G401 (cell line): ENCODE results near the gene HS3ST6. TPM values are rescaled to one million over a fixed set of nuclear protein-coding genes. Genes with fewer than 3 reads are reported as not detected.
A peak's percentile ranks its signal among the peaks of the same experiment; 100 is the strongest.
"Not testable (repeated sequence)": the region's sequence is repeated elsewhere in the genome, so short reads cannot be mapped to it uniquely, and the experiment has no call there.

Experiments used
- DNase-seq: peaks from one replicate; pipeline ENCODE4 v3.0.0-alpha.2; 2015; ENCODE audit warnings: low spot score
- in situ Hi-C: cut with HindIII; loops from 2 replicates; pipeline ENCODE4 v1.10.0; 2016; ENCODE audit warnings: low sequenced_read_pairs, mixed read lengths
- total RNA-seq: library from RNA; depleted of rRNA; stranded (reverse); fragments of >200 nt; shearing (Covaris generic); gene quantifications from 2 replicates; pipeline ENCODE4 v1.2.3, GENCODE V29; 2014

HS3ST6 gene
- total RNA-seq, 1 experiment from 2014 or later, result 1.2 TPM

- in situ Hi-C loops, result no loop called here
- DNase-seq, result no peak
These were observed 31.8 kb upstream of the HS3ST6 start for GRCh38 chr16:1950047-1950446.

DNA sequence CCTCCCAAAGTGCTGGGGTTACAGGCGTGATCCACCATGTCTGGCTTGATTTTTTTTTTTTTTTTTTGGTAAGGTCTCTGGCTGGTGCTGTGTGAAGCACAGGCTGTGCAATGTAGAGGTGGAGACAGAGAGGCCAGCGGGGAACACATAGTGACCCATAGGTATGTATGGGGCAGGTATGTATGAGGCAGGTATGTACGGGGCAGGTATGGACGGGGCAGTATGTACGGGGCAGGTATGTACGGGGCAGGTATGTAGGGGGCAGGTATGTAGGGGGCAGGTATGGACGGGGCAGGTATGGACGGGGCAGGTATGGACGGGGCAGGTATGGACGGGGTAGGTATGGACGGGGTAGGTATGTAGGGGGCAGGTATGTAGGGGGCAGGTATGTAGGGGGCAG, 31.3 kb upstream of the HS3ST6 start:
- in situ Hi-C loops, result no loop called here
- no peak for DNase-seq

DNA sequence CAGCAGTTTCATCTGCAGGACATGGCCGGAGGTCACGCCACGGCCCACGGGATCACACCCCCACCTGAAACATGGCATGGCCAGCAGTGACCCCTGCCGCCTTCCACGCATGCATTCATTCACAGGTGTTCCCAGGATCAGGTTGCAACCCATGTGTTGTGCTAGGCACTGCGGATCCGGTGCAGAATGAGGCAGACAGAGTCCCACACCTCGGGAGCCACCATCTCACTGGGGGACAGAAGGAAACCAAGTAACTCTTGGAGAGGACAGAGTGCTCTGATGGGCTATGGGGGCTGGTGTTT, 29.1 kb upstream of the HS3ST6 start:
- no peak for DNase-seq
- in situ Hi-C loops, result no loop called here

GRCh38 chr16:1946495-1947368, 28.5 kb upstream of the HS3ST6 start:
- in situ Hi-C loops, result no loop called here
- no peak for DNase-seq

DNA sequence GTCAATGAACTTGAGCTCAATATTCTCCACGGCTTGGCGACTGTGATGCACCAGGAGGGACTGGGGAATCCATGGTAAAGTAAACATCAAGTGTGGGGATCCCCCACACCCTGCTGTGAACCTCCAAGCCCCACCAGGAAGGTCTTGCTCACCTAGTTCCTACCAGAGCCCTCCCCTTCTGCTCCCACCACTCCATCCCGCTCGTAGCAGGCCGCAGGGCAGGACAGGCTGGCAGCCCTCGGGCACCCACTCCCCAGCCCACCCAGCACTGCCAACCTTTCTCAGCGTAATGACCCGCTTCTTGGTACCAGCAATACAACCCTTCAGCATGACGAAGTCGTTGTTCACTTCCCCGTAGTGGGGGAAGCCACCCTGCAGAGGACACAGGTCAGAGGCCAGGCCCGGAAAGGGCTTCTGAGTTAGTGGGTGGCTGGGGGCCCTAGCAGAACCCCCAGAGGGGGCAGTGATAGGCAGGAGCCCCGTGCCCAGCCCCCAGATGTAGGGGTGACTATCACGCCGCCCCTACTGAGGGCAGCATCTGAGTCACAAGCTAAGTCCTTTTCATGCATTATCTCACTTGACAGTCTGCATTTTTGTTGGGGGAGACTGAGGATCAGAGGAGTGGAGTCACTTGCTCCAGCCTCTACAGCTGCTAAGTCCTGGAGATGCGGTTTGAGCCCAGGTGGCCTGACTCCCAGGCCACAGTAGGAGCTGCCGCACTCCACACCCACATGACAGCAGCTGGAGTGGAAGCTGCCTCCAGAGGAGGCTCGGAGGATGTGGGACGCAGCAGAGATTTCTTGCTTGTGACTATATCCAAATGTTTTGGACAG, 27.6 kb upstream of the HS3ST6 start:
- in situ Hi-C loops, result no loop called here
- no peak for DNase-seq

GRCh38 chr16:1944612-1945199, 26.5 kb upstream of the HS3ST6 start:
- no peak for DNase-seq
- in situ Hi-C loops, result no loop called here

- peak; percentile 99 for DNase-seq
- in situ Hi-C loops, result no loop called here
These were observed 24.9 kb upstream of the HS3ST6 start, which contains the start of gene MSRB1 for GRCh38 chr16:1942810-1943726. TSS of gene MSRB1 (minus strand) at chr16:1943199. CDS start at chr16:1943156, 43 bp downstream.

DNA sequence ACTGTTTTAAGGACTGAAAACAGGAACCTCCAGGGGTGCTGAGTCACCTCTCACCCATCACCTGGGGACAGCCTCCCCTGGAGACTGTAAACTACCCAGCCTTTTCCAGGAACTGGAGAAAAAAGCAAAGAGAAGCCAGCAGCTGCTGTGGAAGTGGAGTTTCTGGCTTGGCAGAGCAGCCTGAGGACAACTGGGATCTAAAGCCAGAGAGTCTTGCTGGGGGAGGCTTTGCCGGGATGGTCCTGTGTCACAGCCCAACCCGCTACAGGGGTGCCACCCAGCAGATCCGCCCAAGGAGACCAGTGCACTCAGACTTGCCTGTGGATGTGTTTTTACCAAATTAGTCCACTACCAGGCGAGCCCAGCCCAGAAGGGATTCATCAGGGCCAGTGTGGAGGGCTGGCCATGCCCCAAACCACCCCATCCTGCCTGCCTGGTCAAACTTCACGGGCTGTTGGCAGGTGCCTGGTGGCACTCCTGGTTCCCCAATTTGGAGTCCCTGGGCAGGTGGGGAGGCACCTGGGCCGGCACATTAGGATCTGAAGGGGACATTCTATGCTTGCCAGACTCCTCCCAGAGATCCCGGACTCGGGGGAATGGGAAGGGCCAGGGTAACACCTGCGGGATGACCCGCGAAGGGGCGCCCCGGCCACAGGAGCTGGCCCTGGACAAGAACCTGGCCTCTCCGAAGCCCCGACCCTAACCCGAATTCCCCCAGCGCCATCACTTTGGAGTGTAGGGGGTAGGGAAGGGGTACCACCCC, 24.0 kb upstream of the HS3ST6 start:
- in situ Hi-C loops, result no loop called here
- no peak for DNase-seq

DNA sequence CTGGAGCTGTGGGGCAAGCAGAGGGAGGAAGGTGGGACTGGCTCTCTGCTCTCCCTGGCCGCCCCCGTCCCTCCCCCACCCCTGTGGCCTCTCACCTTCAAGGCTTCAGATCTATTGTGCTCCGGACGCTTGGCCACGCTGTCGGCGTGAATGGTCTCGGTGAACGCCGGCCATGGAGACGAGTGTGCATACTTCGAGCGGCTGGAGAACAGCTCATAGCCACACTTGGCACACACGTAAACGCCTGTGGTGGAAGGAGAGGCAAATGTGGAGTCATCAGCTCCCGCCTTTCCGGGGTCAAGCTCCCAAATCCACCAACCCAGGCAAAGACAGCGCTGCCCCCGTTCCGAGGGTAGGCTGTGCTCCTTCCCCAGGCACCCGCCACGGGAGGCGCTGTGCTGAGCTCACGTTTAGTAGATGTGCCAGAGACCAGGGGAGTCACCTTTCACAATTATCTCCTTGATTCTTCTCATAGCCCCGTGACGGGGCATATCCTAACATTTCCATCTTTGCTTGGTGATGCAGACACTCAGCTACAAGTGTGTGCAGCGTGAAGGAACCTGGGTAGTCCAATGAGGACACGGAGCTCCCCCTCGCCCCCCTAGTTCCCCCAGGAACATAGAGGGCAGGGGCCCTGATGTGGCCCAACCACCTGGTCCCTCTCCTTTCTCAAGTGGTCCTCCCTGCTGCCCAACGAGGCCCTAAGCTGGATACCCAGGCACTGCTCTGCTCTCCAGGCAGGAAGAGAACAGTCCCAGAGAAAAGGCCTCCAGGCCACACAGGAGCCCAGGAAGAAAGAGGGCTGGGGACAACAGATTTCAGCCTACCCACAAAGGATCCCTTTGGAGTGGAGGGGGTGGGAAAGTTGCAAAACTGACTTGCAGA, 23.2 kb upstream of the HS3ST6 start:
- in situ Hi-C loops, result no loop called here
- no peak for DNase-seq

DNA sequence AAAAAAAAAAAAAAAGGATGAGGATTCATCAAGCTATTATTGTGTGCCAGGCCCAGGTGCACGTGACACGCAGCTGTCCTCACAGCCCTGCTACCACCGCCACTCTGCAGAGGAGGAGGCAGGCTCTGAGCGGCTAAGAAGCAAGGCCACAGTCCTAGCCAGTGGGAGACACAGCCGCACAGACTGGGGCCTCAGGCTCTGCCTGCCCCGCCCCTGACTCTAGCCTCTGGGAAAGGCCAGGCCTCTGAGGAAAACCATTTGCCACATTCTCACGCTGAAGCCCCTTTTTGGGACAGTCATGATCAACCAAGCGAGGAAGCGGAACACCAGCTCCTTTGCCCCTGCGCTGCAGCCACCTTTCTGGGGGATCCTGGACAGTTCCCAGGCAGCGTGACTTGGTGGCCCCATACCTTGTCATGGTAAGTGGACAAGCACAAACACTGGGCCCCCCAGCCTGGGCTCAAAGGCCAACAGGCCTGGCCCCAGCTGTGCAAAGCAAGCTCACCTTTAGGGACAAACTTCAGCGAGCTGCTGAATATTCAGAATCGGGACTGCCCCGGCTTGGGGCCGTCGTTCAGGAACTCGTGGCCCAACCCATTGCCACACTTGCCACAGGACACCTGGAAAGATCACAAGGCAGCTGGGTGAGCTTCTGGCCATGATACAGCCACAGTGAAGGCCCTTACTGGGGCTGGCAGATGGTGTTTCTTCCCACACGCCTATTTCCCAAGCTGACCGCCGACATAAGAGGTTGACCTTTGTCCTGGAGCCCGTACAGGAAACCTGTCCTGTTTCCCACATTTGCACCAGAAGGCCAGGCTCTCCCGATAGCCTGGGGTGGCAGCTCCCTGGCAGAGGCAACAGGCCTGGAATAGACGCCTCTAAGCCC, 22.3 kb upstream of the HS3ST6 start:
- no peak for DNase-seq
- in situ Hi-C loops, result no loop called here

- DNase-seq, in situ Hi-C loops: not testable (repeated sequence)
These were observed 21.6 kb upstream of the HS3ST6 start for GRCh38 chr16:1939833-1940232.

DNA sequence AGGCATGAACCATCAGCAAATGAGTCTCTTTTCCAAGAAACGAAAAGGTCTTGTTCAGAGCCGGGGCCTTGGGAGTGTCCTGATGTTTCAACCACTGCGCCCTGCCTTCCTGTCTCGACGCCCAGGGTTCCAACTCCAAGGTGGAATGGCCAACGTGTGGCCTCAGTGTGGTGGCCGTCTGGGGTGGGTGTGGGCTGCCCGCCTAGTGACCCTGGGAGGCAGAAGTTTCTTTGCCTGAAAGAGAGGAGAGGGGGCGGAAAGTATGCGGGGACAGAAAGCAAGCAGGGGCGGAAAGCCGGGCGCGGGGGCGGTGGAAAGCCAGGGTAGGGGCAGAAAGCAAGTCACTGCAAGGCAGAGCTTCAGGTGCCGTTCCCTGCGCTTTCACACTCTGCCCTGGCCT, 20.7 kb upstream of the HS3ST6 start:
- DNase-seq, result no peak
- in situ Hi-C loops, result no loop called here

GRCh38 chr16:1938316-1938715, 20.1 kb upstream of the HS3ST6 start:
- DNase-seq, result no peak
- in situ Hi-C loops, result no loop called here

GRCh38 chr16:1936945-1937479, 18.8 kb upstream of the HS3ST6 start:
- no peak for DNase-seq
- in situ Hi-C loops, result no loop called here

GRCh38 chr16:1933097-1933661, 15.0 kb upstream of the HS3ST6 start:
- in situ Hi-C loops, result no loop called here
- no peak for DNase-seq
